GM19395 (cell line): ENCODE data around the gene NR5A2.

Experiments
- ATAC-seq: cut with Tn5 transposase; IDR thresholded peaks from one replicate; pipeline ENCODE4 v1.9.1; 2021; ENCODE audit warnings: mild to moderate bottlenecking, moderate library complexity; ENCODE audit not compliant: unreplicated experiment

Gene NR5A2

GRCh38 chr1:200035956-200036618, 8.6 kb downstream of the NR5A2 start:
- no peak for ATAC-seq

GRCh38 chr1:200036619-200037270, 9.2 kb downstream of the NR5A2 start:
- ATAC-seq = no peak

GRCh38 chr1:200037501-200037900, 10.0 kb downstream of the NR5A2 start:
- ATAC-seq = no peak

GRCh38 chr1:200037904-200038303, 10.4 kb downstream of the NR5A2 start:
- ATAC-seq = no peak

GRCh38 chr1:200038325-200038980, 10.9 kb downstream of the NR5A2 start:
- no peak for ATAC-seq

GRCh38 chr1:200038981-200039848, 11.7 kb downstream of the NR5A2 start:
- ATAC-seq = no peak

- ATAC-seq = no peak
These were observed 12.5 kb downstream of the NR5A2 start for GRCh38 chr1:200039849-200040474.

GRCh38 chr1:200040481-200041138, 13.1 kb downstream of the NR5A2 start:
- ATAC-seq = no peak

GRCh38 chr1:200041337-200042118, 14.0 kb downstream of the NR5A2 start:
- no peak for ATAC-seq

GRCh38 chr1:200042119-200042551, 14.6 kb downstream of the NR5A2 start:
- no peak for ATAC-seq

GRCh38 chr1:200042552-200043335, 15.2 kb downstream of the NR5A2 start:
- ATAC-seq = no peak

- ATAC-seq = no peak
These were observed 15.8 kb downstream of the NR5A2 start for GRCh38 chr1:200043336-200043668.

GRCh38 chr1:200046115-200046514, 18.6 kb downstream of the NR5A2 start:
- ATAC-seq = no peak

- no peak for ATAC-seq
These were observed 20.7 kb downstream of the NR5A2 start for GRCh38 chr1:200048244-200048643.

GRCh38 chr1:200049810-200050209, 22.3 kb downstream of the NR5A2 start:
- no peak for ATAC-seq

- ATAC-seq = no peak
These were observed 24.1 kb downstream of the NR5A2 start for GRCh38 chr1:200051620-200052019.

GRCh38 chr1:200053091-200053490, 25.6 kb downstream of the NR5A2 start:
- ATAC-seq = no peak

- ATAC-seq = no peak
These were observed 26.1 kb downstream of the NR5A2 start for GRCh38 chr1:200053646-200054045.

GRCh38 chr1:200058341-200058740, 30.8 kb downstream of the NR5A2 start:
- ATAC-seq = no peak
